ENCODE measurements around the gene ABCF2.

The ABCF2 gene

DNA sequence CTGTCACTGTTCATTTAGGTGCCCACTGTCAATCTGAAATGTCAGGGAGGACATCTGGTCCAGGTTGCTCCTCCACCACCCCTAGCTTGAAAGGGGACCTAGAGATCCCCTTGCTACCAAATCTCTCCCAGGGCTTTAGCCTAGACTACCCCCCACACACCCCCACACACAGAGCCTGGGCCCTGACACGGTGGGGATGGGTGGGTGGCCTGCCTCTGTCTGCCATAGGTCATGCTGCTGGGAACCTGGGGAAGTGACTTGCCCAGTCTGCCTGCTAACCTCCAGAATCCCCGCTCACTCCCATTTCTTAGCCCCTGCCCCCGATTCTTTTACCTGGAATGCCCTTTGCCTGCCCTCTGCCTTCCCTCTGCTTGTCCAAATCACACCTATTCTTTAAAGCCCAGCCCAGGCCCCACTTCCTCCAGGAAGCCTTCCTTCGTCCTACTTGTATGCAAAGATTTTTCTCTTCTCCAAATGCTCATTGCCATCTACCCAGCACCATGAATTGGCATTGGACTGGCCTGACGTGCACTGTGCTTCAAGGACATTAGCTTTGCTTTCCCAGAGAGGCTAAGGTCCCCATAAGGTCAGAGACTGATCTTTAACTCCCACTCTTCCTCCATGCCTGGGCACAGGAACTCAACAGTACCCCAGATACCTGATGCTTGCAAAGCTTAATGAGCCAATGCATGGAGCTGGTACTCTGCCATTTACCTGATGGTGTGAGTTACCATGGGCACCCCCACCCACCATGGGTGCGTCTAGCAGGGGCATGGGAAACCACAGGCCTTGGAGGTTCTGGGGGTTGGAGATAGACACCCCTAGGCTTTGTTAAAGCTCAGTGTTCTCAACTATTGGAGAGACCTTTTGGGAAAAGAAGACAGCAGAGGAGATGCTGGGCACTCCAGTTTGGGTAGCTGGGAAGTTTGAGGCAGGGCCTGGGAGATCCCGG is 23.5 kb upstream of the ABCF2 start:
- H3K23ac ChIP-seq (ENCODE audit: low read length in 2 of 2): no peak overlapping the region
- H3K4me1 ChIP-seq (ENCODE audit: control insufficient read depth, insufficient read depth, low read depth, low read length): peaks cover 57% of the 10 kb centered on the region
- no peak overlapping the region for H3K27ac ChIP-seq (ENCODE audit: low read length, poor library complexity, severe bottlenecking)
- no peaks in the 10 kb centered on the region for H3K36me3 ChIP-seq (ENCODE audit: control insufficient read depth in 1 of 2, insufficient read depth in 2 of 2, low read depth in 1 of 2, low read length in 2 of 2)
- no peak overlapping the region for H2AFZ ChIP-seq (ENCODE audit: low read depth, low read length)
- peaks cover 14 to 19% of the 10 kb centered on the region in 2 experiments for H3K27me3 ChIP-seq (ENCODE audit: control insufficient read depth in 1 of 2, insufficient read depth in 1 of 2, low read length in 2 of 2)
- H3K14ac ChIP-seq (ENCODE audit: low read length in 2 of 2): no peak overlapping the region
- H3K4ac ChIP-seq (ENCODE audit: low read depth in 1 of 2, low read length in 2 of 2): peak overlapping the region; percentile 83 to 92
- H2BK12ac ChIP-seq (ENCODE audit: low read length in 2 of 2): peak overlapping the region; percentile 49 to 93
- peak overlapping the region; percentile 81 for H3K9ac ChIP-seq (ENCODE audit: low read length)
- no peaks in the 10 kb centered on the region for H3K9me3 ChIP-seq (ENCODE audit: control insufficient read depth, low read length)
- H3K4me2 ChIP-seq (ENCODE audit: low read length, poor library complexity, severe bottlenecking): peak overlapping the region; percentile 66
- WGBS: 81% methylated on average over 7 of the region's 7 CpGs
- no peak overlapping the region for H2BK5ac ChIP-seq (ENCODE audit: low read depth, low read length, poor library complexity, severe bottlenecking)
- peak overlapping the region; percentile 76 for H2BK15ac ChIP-seq (ENCODE audit: low read depth, poor library complexity, severe bottlenecking)
- H2AK5ac ChIP-seq (ENCODE audit: low read length, severe bottlenecking): peak overlapping the region; percentile 91
- H2BK120ac ChIP-seq (ENCODE audit: low read depth, low read length): peak overlapping the region; percentile 90
- no peak for DNase-seq
- peak overlapping the region in 1 of 2 experiments; percentile 79 for H3K4me3 ChIP-seq (ENCODE audit: insufficient read depth in 1 of 2, low read depth in 1 of 2, low read length in 2 of 2)
- H3K79me1 ChIP-seq (replicated peaks; ENCODE audit: low read length, poor library complexity, severe bottlenecking): peaks cover 7% of the 10 kb centered on the region
- H4K91ac ChIP-seq (ENCODE audit: low read length): peak overlapping the region; percentile 94
- peak overlapping the region; percentile 28 to 74 for H3K18ac ChIP-seq (ENCODE audit: low read depth in 1 of 2, low read length in 2 of 2)
- peak overlapping the region; percentile 94 for H4K8ac ChIP-seq (ENCODE audit: low read length)

GRCh38 chr7:151249732-151250072 is 22.7 kb upstream of the ABCF2 start:
- Histone ChIP-seq H3K27me3 (ENCODE audit: control insufficient read depth in 1 of 2, insufficient read depth in 1 of 2, low read length in 2 of 2) (peaks cover 6 to 11% of the 10 kb centered on the region in 2 experiments), H2BK12ac (ENCODE audit: low read length in 2 of 2) (peak overlapping the region; percentile 2 to 82), H3K4me1 (ENCODE audit: control insufficient read depth, insufficient read depth, low read depth, low read length) (peaks cover 64% of the 10 kb centered on the region), H3K4ac (ENCODE audit: low read depth in 1 of 2, low read length in 2 of 2) (peak overlapping the region; percentile 46 to 71), H2BK15ac (ENCODE audit: low read depth, poor library complexity, severe bottlenecking) (peak overlapping the region; percentile 91), H3K9ac (ENCODE audit: low read length) (peak overlapping the region; percentile 71), H3K36me3 (ENCODE audit: control insufficient read depth in 1 of 2, insufficient read depth in 2 of 2, low read depth in 1 of 2, low read length in 2 of 2) (no peaks in the 10 kb centered on the region), H2AFZ (ENCODE audit: low read depth, low read length) (no peak overlapping the region), H2AK5ac (ENCODE audit: low read length, severe bottlenecking) (no peak overlapping the region), H4K91ac (ENCODE audit: low read length) (peak overlapping the region; percentile 98), H4K8ac (ENCODE audit: low read length) (peak overlapping the region; percentile 99), H3K14ac (ENCODE audit: low read length in 2 of 2) (no peak overlapping the region), H2BK5ac (ENCODE audit: low read depth, low read length, poor library complexity, severe bottlenecking) (no peak overlapping the region), H3K9me3 (ENCODE audit: control insufficient read depth, low read length) (no peaks in the 10 kb centered on the region), H3K4me3 (ENCODE audit: insufficient read depth in 1 of 2, low read depth in 1 of 2, low read length in 2 of 2) (no peak overlapping the region), H3K18ac (ENCODE audit: low read depth in 1 of 2, low read length in 2 of 2) (peak overlapping the region; percentile 28 to 99), H3K79me1 (replicated peaks; ENCODE audit: low read length, poor library complexity, severe bottlenecking) (peaks cover 13% of the 10 kb centered on the region), H3K23ac (ENCODE audit: low read length in 2 of 2) (no peak overlapping the region), H2BK120ac (ENCODE audit: low read depth, low read length) (peak overlapping the region; percentile 94), H3K4me2 (ENCODE audit: low read length, poor library complexity, severe bottlenecking) (peak overlapping the region; percentile 80), H3K27ac (ENCODE audit: low read length, poor library complexity, severe bottlenecking) (peak overlapping the region; percentile 55)
- WGBS: 15% methylated on average over 4 of the region's 5 CpGs
- peak; percentile 65 for DNase-seq

DNA sequence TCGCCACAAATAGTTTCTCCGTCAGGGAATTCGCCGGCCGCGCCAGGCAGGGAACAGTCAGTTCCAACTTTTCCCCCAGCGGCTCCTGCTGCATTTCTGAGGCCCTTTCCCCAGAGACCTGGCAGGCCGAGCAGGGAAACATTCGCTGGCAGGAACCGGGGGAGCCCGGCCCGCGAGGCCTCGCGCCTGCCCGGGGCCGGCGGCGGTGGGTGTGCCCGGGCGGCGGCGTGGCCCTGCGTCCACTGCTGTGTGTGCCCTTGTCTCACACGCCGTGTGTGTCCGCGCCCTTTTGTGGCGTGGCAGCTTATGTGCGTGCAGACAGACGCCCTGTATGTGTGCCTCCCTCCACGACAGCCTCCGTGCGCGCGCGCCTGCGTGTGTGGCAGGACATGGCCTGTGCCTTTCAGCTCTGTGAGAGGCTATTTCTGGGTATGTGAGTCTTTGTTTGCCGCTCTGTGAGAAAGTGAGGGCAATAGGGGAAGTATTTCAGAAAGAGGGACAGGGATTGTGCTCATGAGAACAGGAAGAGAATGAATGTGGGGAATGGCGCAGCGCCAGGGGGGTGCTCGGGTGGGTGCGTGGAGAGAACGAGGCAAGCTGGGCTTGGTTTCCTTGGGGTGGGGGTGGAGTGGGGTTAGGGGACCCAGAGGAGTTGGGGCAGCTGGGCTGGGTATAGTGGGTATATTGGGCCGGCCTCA is 22.2 kb upstream of the ABCF2 start:
- Histone ChIP-seq H3K4me1 (ENCODE audit: control insufficient read depth, insufficient read depth, low read depth, low read length) (peaks cover 65% of the 10 kb centered on the region), H3K9ac (ENCODE audit: low read length) (peak overlapping the region; percentile 71), H3K4ac (ENCODE audit: low read depth in 1 of 2, low read length in 2 of 2) (peak overlapping the region; percentile 64 to 75), H3K14ac (ENCODE audit: low read length in 2 of 2) (peak overlapping the region in 1 of 2 experiments; percentile 91), H3K79me1 (replicated peaks; ENCODE audit: low read length, poor library complexity, severe bottlenecking) (peaks cover 14% of the 10 kb centered on the region), H2BK5ac (ENCODE audit: low read depth, low read length, poor library complexity, severe bottlenecking) (peak overlapping the region; percentile 1), H2AK5ac (ENCODE audit: low read length, severe bottlenecking) (no peak overlapping the region), H3K27ac (ENCODE audit: low read length, poor library complexity, severe bottlenecking) (peak overlapping the region; percentile 80), H2BK15ac (ENCODE audit: low read depth, poor library complexity, severe bottlenecking) (peak overlapping the region; percentile 91), H2AFZ (ENCODE audit: low read depth, low read length) (peak overlapping the region; percentile 6), H3K4me2 (ENCODE audit: low read length, poor library complexity, severe bottlenecking) (peak overlapping the region; percentile 80), H3K23ac (ENCODE audit: low read length in 2 of 2) (peak overlapping the region in 1 of 2 experiments; percentile 68), H4K8ac (ENCODE audit: low read length) (peak overlapping the region; percentile 99), H3K18ac (ENCODE audit: low read depth in 1 of 2, low read length in 2 of 2) (peak overlapping the region; percentile 87 to 99), H3K4me3 (ENCODE audit: insufficient read depth in 1 of 2, low read depth in 1 of 2, low read length in 2 of 2) (peak overlapping the region; percentile 53 to 71), H3K36me3 (ENCODE audit: control insufficient read depth in 1 of 2, insufficient read depth in 2 of 2, low read depth in 1 of 2, low read length in 2 of 2) (no peaks in the 10 kb centered on the region), H4K91ac (ENCODE audit: low read length) (peak overlapping the region; percentile 98), H2BK12ac (ENCODE audit: low read length in 2 of 2) (peak overlapping the region; percentile 80 to 88), H2BK120ac (ENCODE audit: low read depth, low read length) (peak overlapping the region; percentile 94), H3K9me3 (ENCODE audit: control insufficient read depth, low read length) (no peaks in the 10 kb centered on the region), H3K27me3 (ENCODE audit: control insufficient read depth in 1 of 2, insufficient read depth in 1 of 2, low read length in 2 of 2) (peaks cover 3 to 6% of the 10 kb centered on the region in 2 experiments)
- DNase-seq: peak; percentile 93
- WGBS: 6% methylated on average over 44 of the region's 45 CpGs
